ENCODE results near the gene NCOA7. TPM values are rescaled to one million over a fixed set of nuclear protein-coding genes. Genes with fewer than 3 reads are reported as not detected.

Gene NCOA7
- total RNA-seq, 1 experiment from 2014 or later = 9.4 TPM

GRCh38 chr6:125866433-125866832 lies 75.7 kb downstream of the NCOA7 start:
- DNase-seq = no peak
- H3K9me3 ChIP-seq (ENCODE audit: control insufficient read depth, low read depth, low read length) = no peaks in the 10 kb centered on the region
- H3K9me3 Mint-ChIP-seq = no peaks in the 10 kb centered on the region
- H2BK120ac ChIP-seq (ENCODE audit: low read depth, low read length, poor library complexity, severe bottlenecking) = no peak overlapping the region
- H3T11ph ChIP-seq (ENCODE audit: low read length) = no peak overlapping the region
- H3K27ac Mint-ChIP-seq = no peak overlapping the region; a peak in 1 of 7 replicates
- no peak overlapping the region for H4K8ac ChIP-seq (replicated peaks; ENCODE audit: insufficient read length, low read depth, low read length)
- H2BK12ac ChIP-seq (ENCODE audit: insufficient read length, low read depth, low read length) = no peak overlapping the region
- H3K27me3 Mint-ChIP-seq (ENCODE audit: low read depth) = no peaks in the 10 kb centered on the region
- H4K5ac ChIP-seq (ENCODE audit: insufficient read length, low read depth, low read length) = no peak overlapping the region
- no peaks in the 10 kb centered on the region for H4K20me1 ChIP-seq (ENCODE audit: control insufficient read depth, insufficient read depth, insufficient read length)
- H3K4ac ChIP-seq (ENCODE audit: low read depth, low read length) = no peak overlapping the region
- H3K14ac ChIP-seq (ENCODE audit: insufficient read depth, low read length) = no peak overlapping the region
- H3K23ac ChIP-seq (ENCODE audit: insufficient read length, low read depth, low read length) = no peak overlapping the region
- no peak overlapping the region for H2BK5ac ChIP-seq (ENCODE audit: insufficient read length, low read length)
- H3K56ac ChIP-seq (ENCODE audit: insufficient read length, low read depth, low read length) = no peak overlapping the region
- H3K23me2 ChIP-seq (ENCODE audit: insufficient read length, low read depth, low read length, poor library complexity, severe bottlenecking) = no peaks in the 10 kb centered on the region
- no peak overlapping the region for H3K4me3 Mint-ChIP-seq
- H3K79me2 ChIP-seq (ENCODE audit: insufficient read depth, low read length) = no peaks in the 10 kb centered on the region
- H2AK5ac ChIP-seq (ENCODE audit: insufficient read length, low read length) = no peak overlapping the region
- H3K4me2 ChIP-seq (ENCODE audit: insufficient read depth, insufficient read length, low read length) = no peak overlapping the region
- no peak overlapping the region for H2BK15ac ChIP-seq (ENCODE audit: low read depth, low read length)
- H3K4me1 Mint-ChIP-seq = peaks cover 8% of the 10 kb centered on the region in 2 experiments
- no peak overlapping the region for H4K91ac ChIP-seq (ENCODE audit: insufficient read length, low read depth, low read length)
- no peak overlapping the region for H3K18ac ChIP-seq (ENCODE audit: insufficient read length, low read depth, low read length)
- TF ChIP-seq, protein P1, sequence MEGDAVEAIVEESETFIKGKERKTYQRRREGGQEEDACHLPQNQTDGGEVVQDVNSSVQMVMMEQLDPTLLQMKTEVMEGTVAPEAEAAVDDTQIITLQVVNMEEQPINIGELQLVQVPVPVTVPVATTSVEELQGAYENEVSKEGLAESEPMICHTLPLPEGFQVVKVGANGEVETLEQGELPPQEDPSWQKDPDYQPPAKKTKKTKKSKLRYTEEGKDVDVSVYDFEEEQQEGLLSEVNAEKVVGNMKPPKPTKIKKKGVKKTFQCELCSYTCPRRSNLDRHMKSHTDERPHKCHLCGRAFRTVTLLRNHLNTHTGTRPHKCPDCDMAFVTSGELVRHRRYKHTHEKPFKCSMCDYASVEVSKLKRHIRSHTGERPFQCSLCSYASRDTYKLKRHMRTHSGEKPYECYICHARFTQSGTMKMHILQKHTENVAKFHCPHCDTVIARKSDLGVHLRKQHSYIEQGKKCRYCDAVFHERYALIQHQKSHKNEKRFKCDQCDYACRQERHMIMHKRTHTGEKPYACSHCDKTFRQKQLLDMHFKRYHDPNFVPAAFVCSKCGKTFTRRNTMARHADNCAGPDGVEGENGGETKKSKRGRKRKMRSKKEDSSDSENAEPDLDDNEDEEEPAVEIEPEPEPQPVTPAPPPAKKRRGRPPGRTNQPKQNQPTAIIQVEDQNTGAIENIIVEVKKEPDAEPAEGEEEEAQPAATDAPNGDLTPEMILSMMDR (conservative IDR thresholded peaks at IDR 0.05) = no peak
- no peaks in the 10 kb centered on the region for H3K79me1 ChIP-seq (ENCODE audit: insufficient read depth, low read depth, low read length, poor library complexity, severe bottlenecking)
- no peaks in the 10 kb centered on the region for H3K27me3 ChIP-seq (ENCODE audit: insufficient read depth, low read length)
- H2AFZ ChIP-seq (ENCODE audit: low read length) = no peak overlapping the region
- H3K27ac ChIP-seq (ENCODE audit: insufficient read length, low read depth, low read length) = no peak overlapping the region
- H3K4me1 ChIP-seq (ENCODE audit: insufficient read depth, low read length) = no peaks in the 10 kb centered on the region; the same call in 1 of the 2 replicates
- H2BK20ac ChIP-seq (ENCODE audit: low read depth, low read length, poor library complexity, severe bottlenecking) = no peak overlapping the region
- no peaks in the 10 kb centered on the region for H3K36me3 Mint-ChIP-seq (ENCODE audit: insufficient read depth in 1 of 3, low read depth in 3 of 3)
- H3K9ac ChIP-seq (ENCODE audit: extremely low read depth, insufficient read length, low read length) = no peak overlapping the region
